ENCODE measurements around the gene EIF2AK2.

EIF2AK2 gene

GRCh38 chr2:37061776-37062175 is 95.0 kb downstream of the EIF2AK2 start:
- no peak for TF ChIP-seq POLR2A (IDR thresholded peaks at IDR 0.05; ENCODE audit: low read length)
- TF ChIP-seq GATA1 (IDR thresholded peaks at IDR 0.05; ENCODE audit: low read depth, low read length), result no peak
- DNase-seq, result no peak

GRCh38 chr2:37061013-37061711 is 95.6 kb downstream of the EIF2AK2 start:
- DNase-seq, result no peak
- TF ChIP-seq POLR2A (IDR thresholded peaks at IDR 0.05; ENCODE audit: low read length) (no peak), GATA1 (IDR thresholded peaks at IDR 0.05; ENCODE audit: low read depth, low read length) (no peak)

GRCh38 chr2:37060446-37060845 is 96.3 kb downstream of the EIF2AK2 start:
- TF ChIP-seq POLR2A (IDR thresholded peaks at IDR 0.05; ENCODE audit: low read length) (no peak), GATA1 (IDR thresholded peaks at IDR 0.05; ENCODE audit: low read depth, low read length) (no peak)
- no peak for DNase-seq

- no peak for DNase-seq
- TF ChIP-seq POLR2A (IDR thresholded peaks at IDR 0.05; ENCODE audit: low read length) (no peak), GATA1 (IDR thresholded peaks at IDR 0.05; ENCODE audit: low read depth, low read length) (no peak)
Observed at GRCh38 chr2:37059841-37060240, 96.9 kb downstream of the EIF2AK2 start.

- TF ChIP-seq POLR2A (IDR thresholded peaks at IDR 0.05; ENCODE audit: low read length) (no peak), GATA1 (IDR thresholded peaks at IDR 0.05; ENCODE audit: low read depth, low read length) (no peak)
- no peak for DNase-seq
Observed at GRCh38 chr2:37052600-37053332, 104.0 kb downstream of the EIF2AK2 start.

Measured in erythroblast (primary cell).